ENCODE results near the gene LY6G5C. TPM values are rescaled to one million over a fixed set of nuclear protein-coding genes. Genes with fewer than 3 reads are reported as not detected.
A peak's percentile ranks its signal among the peaks of the same experiment; 100 is the strongest.

LY6G5C gene
- total and polyA plus RNA-seq, 9 of the 15 experiments (the other 6 are each of a cell fraction or from before 2014, with no cell fraction given) = 0.10 to 0.67 (median 0.46) TPM; not detected in 4

GRCh38 chr6:31725502-31726350 is 44.9 kb upstream of the LY6G5C start (continued):
- no peak for TF ChIP-seq ZNF407 (IDR thresholded peaks at IDR 0.05; ENCODE audit: low read depth)
- TF ChIP-seq ZNF639 (CRISPR knock-in tag; conservative IDR thresholded peaks at IDR 0.05 in 1 of 2, IDR thresholded peaks at IDR 0.05 in 1 of 2) = peak in 1 of 2 experiments; percentile 81; a peak in 2 of 4 replicates
- TF ChIP-seq NONO (IDR thresholded peaks at IDR 0.05; ENCODE audit: low read depth in 2 of 2, low read length in 1 of 2) = no peak
- peak; percentile 86; the same call in 1 of the 2 replicates for TF ChIP-seq NR4A1 (CRISPR knock-in tag; IDR thresholded peaks at IDR 0.05)
- peak; percentile 78 for TF ChIP-seq NR4A1 (tag; IDR thresholded peaks at IDR 0.05)
- TF ChIP-seq SMAD4 (CRISPR knock-in tag; conservative IDR thresholded peaks at IDR 0.05) = peak; percentile 85
- TF ChIP-seq ZNF134 (CRISPR knock-in tag; conservative IDR thresholded peaks at IDR 0.05) = peak; percentile 36; the same call in 1 of the 2 replicates
- TF ChIP-seq ZBTB7A (IDR thresholded peaks at IDR 0.05; ENCODE audit: borderline replicate concordance, control insufficient read depth, low read depth, low read length) = no peak
- no peak for TF ChIP-seq PPARD (CRISPR knock-in tag; IDR thresholded peaks at IDR 0.05)
- peak; percentile 80; the same call in 1 of the 2 replicates for TF ChIP-seq BCL6 (CRISPR knock-in tag; IDR thresholded peaks at IDR 0.05)
- TF ChIP-seq HNRNPH1 (optimal IDR thresholded peaks at IDR 0.05; ENCODE audit: low read depth, low read length) = no peak
- no peak for TF ChIP-seq ZKSCAN8 (CRISPR knock-in tag; IDR thresholded peaks at IDR 0.05)
- peak; percentile 74 for TF ChIP-seq NUFIP1 (IDR thresholded peaks at IDR 0.05; ENCODE audit: partially characterized antibody)
- TF ChIP-seq OTX1 (CRISPR knock-in tag; IDR thresholded peaks at IDR 0.05) = peak; percentile 77
- TF ChIP-seq NRF1 (conservative IDR thresholded peaks at IDR 0.05 in 1 of 2, IDR thresholded peaks at IDR 0.05 in 1 of 2) = peak; percentile 27 to 29; a peak in 1 of 4 replicates
- no peak for TF ChIP-seq NEUROD1 (IDR thresholded peaks at IDR 0.05; ENCODE audit: borderline replicate concordance, low read depth, low read length, partially characterized antibody)
